H9 (cell line): ENCODE data around the gene FMN1. TPM values are rescaled to one million over a fixed set of nuclear protein-coding genes. Genes with fewer than 3 reads are reported as not detected.

Experiments
- DNase-seq: peaks from one replicate; pipeline ENCODE4 v3.0.0-alpha.2; 2017
- H2AFZ ChIP-seq: one replicate; pipeline ENCODE4 v1.6.1; 2013; ENCODE audit warnings: mild to moderate bottlenecking, low read length, control low read depth, moderate library complexity
- H2AK5ac ChIP-seq: 2 replicates; pipeline ENCODE4 v1.6.1; 2013; ENCODE audit warnings: low read length, control low read depth, mixed read lengths; ENCODE audit not compliant: insufficient read length
- H2BK120ac ChIP-seq: one replicate; pipeline ENCODE4 v1.6.1; 2013; ENCODE audit warnings: low read depth, mild to moderate bottlenecking, low read length, control low read depth, inconsistent platforms; ENCODE audit not compliant: poor library complexity, severe bottlenecking
- H2BK12ac ChIP-seq: 2 replicates; pipeline ENCODE4 v1.6.1; 2013; ENCODE audit warnings: low read length, control low read depth, mixed read lengths, low read depth; ENCODE audit not compliant: insufficient read length
- H2BK15ac ChIP-seq: 2 replicates; pipeline ENCODE4 v1.6.1; 2013; ENCODE audit warnings: low read depth, low read length, control low read depth
- H2BK20ac ChIP-seq: one replicate; pipeline ENCODE4 v1.6.1; 2013; ENCODE audit warnings: low read depth, mild to moderate bottlenecking, low read length, control low read depth, inconsistent platforms; ENCODE audit not compliant: poor library complexity, severe bottlenecking
- H2BK5ac ChIP-seq: 2 replicates; pipeline ENCODE4 v1.6.1; 2013; ENCODE audit warnings: low read length, control low read depth, mixed read lengths; ENCODE audit not compliant: insufficient read length
- H3K14ac ChIP-seq: 2 replicates; pipeline ENCODE4 v1.6.1; 2013; ENCODE audit warnings: low read length, control low read depth; ENCODE audit not compliant: insufficient read depth
- H3K18ac ChIP-seq: 2 replicates; pipeline ENCODE4 v1.6.1; 2013; ENCODE audit warnings: low read depth, mild to moderate bottlenecking, mixed read lengths, low read length, control low read depth; ENCODE audit not compliant: insufficient read length
- H3K23ac ChIP-seq: 2 replicates; pipeline ENCODE4 v1.6.1; 2013; ENCODE audit warnings: low read length, control low read depth, mixed read lengths, low read depth; ENCODE audit not compliant: insufficient read length
- H3K23me2 ChIP-seq: 2 replicates; pipeline ENCODE4 v1.6.1; 2013; ENCODE audit warnings: low read depth, mild to moderate bottlenecking, mixed read lengths, low read length, control low read depth; ENCODE audit not compliant: insufficient read length, poor library complexity, severe bottlenecking
- H3K27ac ChIP-seq: 2 replicates; pipeline ENCODE4 v1.5.1; 2013; ENCODE audit warnings: low read length, control low read depth, mixed read lengths, low read depth; ENCODE audit not compliant: insufficient read length
- H3K27me3 ChIP-seq: 2 replicates; pipeline ENCODE4 v1.6.1; 2013; ENCODE audit warnings: low read length, control low read depth, inconsistent platforms; ENCODE audit not compliant: insufficient read depth
- H3K4ac ChIP-seq: 2 replicates; pipeline ENCODE4 v1.6.1; 2013; ENCODE audit warnings: low read depth, mild to moderate bottlenecking, control low read depth, inconsistent platforms, low read length, moderate library complexity
- H3K4me1 ChIP-seq: 2 replicates; pipeline ENCODE4 v1.6.1; 2013; ENCODE audit warnings: low read length, control low read depth, inconsistent platforms; ENCODE audit not compliant: insufficient read depth
- H3K4me2 ChIP-seq: 2 replicates; pipeline ENCODE4 v1.6.1; 2013; ENCODE audit warnings: low read length, control low read depth, mixed read lengths; ENCODE audit not compliant: insufficient read length, insufficient read depth
- H3K56ac ChIP-seq: 2 replicates; pipeline ENCODE4 v1.6.1; 2013; ENCODE audit warnings: low read depth, mild to moderate bottlenecking, mixed read lengths, low read length, control low read depth; ENCODE audit not compliant: insufficient read length
- H3K79me1 ChIP-seq: 2 replicates; pipeline ENCODE4 v1.6.1; 2013; ENCODE audit warnings: low read depth, mild to moderate bottlenecking, moderate library complexity, low read length, control low read depth, inconsistent platforms; ENCODE audit not compliant: insufficient read depth, poor library complexity, severe bottlenecking
- H3K79me2 ChIP-seq: 2 replicates; pipeline ENCODE4 v1.6.1; 2013; ENCODE audit warnings: low read length, control low read depth, inconsistent platforms; ENCODE audit not compliant: insufficient read depth
- H3K9ac ChIP-seq: 2 replicates; pipeline ENCODE4 v1.6.1; 2013; ENCODE audit warnings: low read length, control low read depth, mixed read lengths; ENCODE audit not compliant: insufficient read length; ENCODE audit errors: extremely low read depth
- H3K9me3 ChIP-seq: one replicate; pipeline ENCODE4 v1.6.1; 2013; ENCODE audit warnings: low read depth, low read length, inconsistent platforms; ENCODE audit not compliant: control insufficient read depth
- H3T11ph ChIP-seq: one replicate; pipeline ENCODE4 v1.6.1; 2013; ENCODE audit warnings: mild to moderate bottlenecking, low read length, control low read depth, inconsistent platforms
- H4K20me1 ChIP-seq: one replicate; pipeline ENCODE4 v1.6.1; 2013; ENCODE audit not compliant: control insufficient read depth, insufficient read length, insufficient read depth
- H4K5ac ChIP-seq: 2 replicates; pipeline ENCODE4 v1.6.1; 2013; ENCODE audit warnings: low read depth, mild to moderate bottlenecking, mixed read lengths, low read length, control low read depth; ENCODE audit not compliant: insufficient read length
- H4K8ac ChIP-seq: replicated peaks from 2 replicates; pipeline ENCODE4 v1.6.1; 2013; ENCODE audit warnings: low read length, control low read depth, mixed read lengths, low read depth; ENCODE audit not compliant: insufficient read length
- H4K91ac ChIP-seq: 2 replicates; pipeline ENCODE4 v1.6.1; 2013; ENCODE audit warnings: low read depth, mild to moderate bottlenecking, moderate library complexity, mixed read lengths, low read length, control low read depth; ENCODE audit not compliant: insufficient read length
- H3K27ac Mint-ChIP-seq, 3 experiments: 2 replicates in 2 of 3; 3 replicates in 1 of 3; pipeline ENCODE4 v1.8.0; 2020 to 2021; ENCODE audit warnings: mixed read lengths in 3 of 3, mild to moderate bottlenecking in 1 of 3, moderate library complexity in 1 of 3
- H3K27me3 Mint-ChIP-seq: 2 replicates; pipeline ENCODE4 v1.8.0; 2021; ENCODE audit warnings: low read depth, mild to moderate bottlenecking, moderate library complexity, mixed read lengths
- H3K36me3 Mint-ChIP-seq, 3 experiments: 2 replicates in 2 of 3; 3 replicates in 1 of 3; pipeline ENCODE4 v1.8.0; 2020 to 2021; ENCODE audit warnings: low read depth in 3 of 3, mixed read lengths in 3 of 3; ENCODE audit not compliant: insufficient read depth in 1 of 3
- H3K4me1 Mint-ChIP-seq, 2 experiments: 2 replicates each; pipeline ENCODE4 v1.8.0; 2020; ENCODE audit warnings: mixed read lengths in 2 of 2
- H3K4me3 Mint-ChIP-seq, 2 experiments: 2 replicates in 1 of 2; 3 replicates in 1 of 2; pipeline ENCODE4 v1.8.0; 2020 to 2021; ENCODE audit warnings: mild to moderate bottlenecking in 2 of 2, mixed read lengths in 2 of 2, moderate library complexity in 1 of 2
- H3K9me3 Mint-ChIP-seq, 2 experiments: 2 replicates in 1 of 2; 3 replicates in 1 of 2; pipeline ENCODE4 v1.8.0; 2020; ENCODE audit warnings: mild to moderate bottlenecking in 2 of 2, mixed read lengths in 2 of 2, moderate library complexity in 1 of 2
- WGBS: extraction: QIAGEN DNeasy Blood & Tissue Kit; methylation state at CpG from one replicate; pipeline ENCODE4 v1.1.7; 2013; ENCODE audit warnings: missing lambda C conversion rate, low lambda C conversion rate, mixed read lengths; ENCODE audit not compliant: insufficient read length; ENCODE audit errors: extremely low coverage; 5-methylcytosine and 5-hydroxymethylcytosine counted together
- total RNA-seq: library from RNA; stranded (reverse); gene quantifications from 2 replicates; pipeline ENCODE4 v1.2.1, GENCODE V29; 2021
- TF ChIP-seq, protein P1 (sequence below): fragments of 200-600 bp; sonication (generic); conservative IDR thresholded peaks from 3 replicates; pipeline ENCODE4 v1.8.0; 2021; ENCODE audit warnings: antibody characterized with exemption, mild to moderate bottlenecking

FMN1 gene
- total RNA-seq, 1 experiment from 2014 or later, result 1.9 TPM

DNA sequence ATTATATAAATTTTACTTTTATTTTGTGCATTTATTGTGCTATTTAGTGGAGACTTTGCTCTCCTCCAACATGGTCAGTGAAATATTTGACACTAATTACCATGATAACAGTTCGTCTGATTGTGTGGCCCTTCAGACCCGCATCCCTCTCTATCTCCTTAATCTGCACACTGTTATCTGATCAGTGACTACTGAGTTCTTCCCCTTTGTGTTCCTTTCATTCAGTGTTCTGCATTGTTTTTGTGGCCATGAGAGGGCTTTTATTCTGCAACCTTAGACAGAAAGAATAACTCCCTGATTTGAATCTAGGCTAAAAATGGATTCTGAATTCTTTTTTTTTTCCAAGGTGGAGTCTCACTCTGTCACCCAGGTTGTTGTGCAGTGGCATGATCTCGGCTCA, 11.9 kb upstream of the FMN1 start:
- no peak overlapping the region for H3K14ac ChIP-seq
- Mint-ChIP-seq H3K4me1 (peaks cover 12 to 17% of the 10 kb centered on the region in 2 experiments), H3K9me3 (no peaks in the 10 kb centered on the region), H3K36me3 (no peaks in the 10 kb centered on the region; a peak in 1 of 7 replicates), H3K27me3 (no peaks in the 10 kb centered on the region), H3K27ac (no peak overlapping the region), H3K4me3 (no peak overlapping the region)
- H3K18ac ChIP-seq, result no peak overlapping the region
- no peak overlapping the region for H4K8ac ChIP-seq
- TF ChIP-seq, protein P1, sequence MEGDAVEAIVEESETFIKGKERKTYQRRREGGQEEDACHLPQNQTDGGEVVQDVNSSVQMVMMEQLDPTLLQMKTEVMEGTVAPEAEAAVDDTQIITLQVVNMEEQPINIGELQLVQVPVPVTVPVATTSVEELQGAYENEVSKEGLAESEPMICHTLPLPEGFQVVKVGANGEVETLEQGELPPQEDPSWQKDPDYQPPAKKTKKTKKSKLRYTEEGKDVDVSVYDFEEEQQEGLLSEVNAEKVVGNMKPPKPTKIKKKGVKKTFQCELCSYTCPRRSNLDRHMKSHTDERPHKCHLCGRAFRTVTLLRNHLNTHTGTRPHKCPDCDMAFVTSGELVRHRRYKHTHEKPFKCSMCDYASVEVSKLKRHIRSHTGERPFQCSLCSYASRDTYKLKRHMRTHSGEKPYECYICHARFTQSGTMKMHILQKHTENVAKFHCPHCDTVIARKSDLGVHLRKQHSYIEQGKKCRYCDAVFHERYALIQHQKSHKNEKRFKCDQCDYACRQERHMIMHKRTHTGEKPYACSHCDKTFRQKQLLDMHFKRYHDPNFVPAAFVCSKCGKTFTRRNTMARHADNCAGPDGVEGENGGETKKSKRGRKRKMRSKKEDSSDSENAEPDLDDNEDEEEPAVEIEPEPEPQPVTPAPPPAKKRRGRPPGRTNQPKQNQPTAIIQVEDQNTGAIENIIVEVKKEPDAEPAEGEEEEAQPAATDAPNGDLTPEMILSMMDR, result no peak
- H2BK12ac ChIP-seq, result no peak overlapping the region
- H2BK120ac ChIP-seq, result no peak overlapping the region
- no peak overlapping the region for H3K9ac ChIP-seq
- no peak overlapping the region for H2BK15ac ChIP-seq
- no peak overlapping the region for H2BK5ac ChIP-seq
- no peak for DNase-seq
- H3K79me2 ChIP-seq, result no peaks in the 10 kb centered on the region
- no peak overlapping the region for H2AFZ ChIP-seq
- H3K27me3 ChIP-seq, result no peaks in the 10 kb centered on the region
- H3K79me1 ChIP-seq, result no peaks in the 10 kb centered on the region
- H3K23me2 ChIP-seq, result no peaks in the 10 kb centered on the region
- H4K5ac ChIP-seq, result no peak overlapping the region
- no peaks in the 10 kb centered on the region; the same call in 1 of the 2 replicates for H3K4me1 ChIP-seq
- no peak overlapping the region for H2BK20ac ChIP-seq
- no peak overlapping the region for H4K91ac ChIP-seq
- no peak overlapping the region for H2AK5ac ChIP-seq
- no peak overlapping the region for H3K4me2 ChIP-seq
- H3K56ac ChIP-seq, result no peak overlapping the region
- H4K20me1 ChIP-seq, result no peaks in the 10 kb centered on the region
- no peaks in the 10 kb centered on the region for H3K9me3 ChIP-seq
- no peak overlapping the region for H3K27ac ChIP-seq
- WGBS, result no CpG with 5 or more reads among the region's 3 CpGs
- no peak overlapping the region for H3T11ph ChIP-seq
- no peak overlapping the region for H3K23ac ChIP-seq
- H3K4ac ChIP-seq, result no peak overlapping the region
